ENCODE measurements around the gene LITAFD.
A peak's percentile ranks its signal among the peaks of the same experiment; 100 is the strongest.

The LITAFD gene

GRCh38 chr16:8859913-8860881 lies 22.0 kb upstream of the LITAFD start:
- H3K4me3 ChIP-seq (ENCODE audit: low read depth, low read length), result no peak overlapping the region
- H3K9ac ChIP-seq (ENCODE audit: low read depth, low read length), result no peak overlapping the region
- H3K27me3 ChIP-seq (ENCODE audit: control insufficient read depth, insufficient read depth, low read length), result no peaks in the 10 kb centered on the region
- H3K36me3 ChIP-seq (ENCODE audit: control insufficient read depth, insufficient read depth, low read length), result peaks cover 39% of the 10 kb centered on the region
- H3K9me3 ChIP-seq (ENCODE audit: control insufficient read depth, insufficient read depth, low read length), result no peaks in the 10 kb centered on the region
- H3K4me1 ChIP-seq (ENCODE audit: control insufficient read depth, insufficient read depth, low read length), result peaks cover 11% of the 10 kb centered on the region

GRCh38 chr16:8861563-8862308 lies 20.4 kb upstream of the LITAFD start:
- Histone ChIP-seq H3K4me1 (ENCODE audit: control insufficient read depth, insufficient read depth, low read length) (peaks cover 22% of the 10 kb centered on the region), H3K9ac (ENCODE audit: low read depth, low read length) (no peak overlapping the region), H3K27me3 (ENCODE audit: control insufficient read depth, insufficient read depth, low read length) (no peaks in the 10 kb centered on the region), H3K9me3 (ENCODE audit: control insufficient read depth, insufficient read depth, low read length) (no peaks in the 10 kb centered on the region), H3K36me3 (ENCODE audit: control insufficient read depth, insufficient read depth, low read length) (peaks cover 24% of the 10 kb centered on the region), H3K4me3 (ENCODE audit: low read depth, low read length) (no peak overlapping the region)

- H3K9ac ChIP-seq (ENCODE audit: low read depth, low read length), result no peak overlapping the region
- H3K27me3 ChIP-seq (ENCODE audit: control insufficient read depth, insufficient read depth, low read length), result no peaks in the 10 kb centered on the region
- peaks cover 22% of the 10 kb centered on the region for H3K4me1 ChIP-seq (ENCODE audit: control insufficient read depth, insufficient read depth, low read length)
- no peak overlapping the region for H3K4me3 ChIP-seq (ENCODE audit: low read depth, low read length)
- H3K9me3 ChIP-seq (ENCODE audit: control insufficient read depth, insufficient read depth, low read length), result no peaks in the 10 kb centered on the region
- peaks cover 21% of the 10 kb centered on the region for H3K36me3 ChIP-seq (ENCODE audit: control insufficient read depth, insufficient read depth, low read length)
These were observed 19.6 kb upstream of the LITAFD start for GRCh38 chr16:8862309-8863130.

DNA sequence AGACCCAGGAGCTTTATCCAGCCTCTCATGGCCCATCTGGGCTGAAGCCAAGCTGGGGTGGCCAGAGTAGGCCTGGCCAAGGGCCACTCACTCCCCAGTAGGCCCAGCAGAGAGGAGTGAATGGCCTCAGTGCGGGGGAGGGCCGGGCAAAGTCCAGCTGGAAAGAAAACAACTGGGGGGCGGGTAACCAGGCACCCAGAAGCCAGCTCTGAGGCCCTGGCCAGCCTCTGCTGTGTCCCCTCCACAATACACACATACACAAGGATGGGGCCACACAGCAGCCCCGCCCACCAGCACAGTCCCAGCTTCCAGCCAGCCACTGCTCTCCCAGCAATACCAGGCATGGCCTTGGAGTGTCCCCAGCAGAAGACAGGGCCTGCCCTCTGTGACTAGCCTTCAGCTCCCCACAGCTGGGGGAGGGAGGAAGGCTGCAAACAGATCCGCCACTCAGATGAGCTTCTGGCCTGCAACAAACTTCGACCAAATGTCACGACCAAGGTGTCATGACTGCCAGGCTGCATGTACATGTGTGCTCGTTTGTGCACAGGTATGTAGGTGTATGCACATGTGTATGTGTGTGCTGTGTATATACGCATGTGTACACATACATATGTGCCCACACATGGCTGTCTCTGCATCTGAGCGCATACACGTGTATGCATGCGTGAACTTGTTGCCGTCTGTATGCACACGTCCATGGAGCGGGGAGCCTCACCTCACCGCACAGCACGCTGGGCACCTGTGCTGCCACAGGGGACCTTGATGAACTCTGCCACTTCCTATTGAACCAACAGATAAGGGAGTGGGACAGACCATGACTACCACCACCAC lies 18.3 kb upstream of the LITAFD start:
- Histone ChIP-seq H3K27me3 (ENCODE audit: control insufficient read depth, insufficient read depth, low read length) (no peaks in the 10 kb centered on the region), H3K4me3 (ENCODE audit: low read depth, low read length) (no peak overlapping the region), H3K9ac (ENCODE audit: low read depth, low read length) (no peak overlapping the region), H3K4me1 (ENCODE audit: control insufficient read depth, insufficient read depth, low read length) (peaks cover 22% of the 10 kb centered on the region), H3K9me3 (ENCODE audit: control insufficient read depth, insufficient read depth, low read length) (no peaks in the 10 kb centered on the region), H3K36me3 (ENCODE audit: control insufficient read depth, insufficient read depth, low read length) (peaks cover 11% of the 10 kb centered on the region)

GRCh38 chr16:8864480-8865110 lies 17.6 kb upstream of the LITAFD start:
- peak overlapping the region; percentile 37 for H3K9ac ChIP-seq (ENCODE audit: low read depth, low read length)
- H3K9me3 ChIP-seq (ENCODE audit: control insufficient read depth, insufficient read depth, low read length), result no peaks in the 10 kb centered on the region
- H3K36me3 ChIP-seq (ENCODE audit: control insufficient read depth, insufficient read depth, low read length), result peaks cover 4% of the 10 kb centered on the region
- H3K4me1 ChIP-seq (ENCODE audit: control insufficient read depth, insufficient read depth, low read length), result peaks cover 22% of the 10 kb centered on the region
- no peak overlapping the region for H3K4me3 ChIP-seq (ENCODE audit: low read depth, low read length)
- H3K27me3 ChIP-seq (ENCODE audit: control insufficient read depth, insufficient read depth, low read length), result no peaks in the 10 kb centered on the region

DNA sequence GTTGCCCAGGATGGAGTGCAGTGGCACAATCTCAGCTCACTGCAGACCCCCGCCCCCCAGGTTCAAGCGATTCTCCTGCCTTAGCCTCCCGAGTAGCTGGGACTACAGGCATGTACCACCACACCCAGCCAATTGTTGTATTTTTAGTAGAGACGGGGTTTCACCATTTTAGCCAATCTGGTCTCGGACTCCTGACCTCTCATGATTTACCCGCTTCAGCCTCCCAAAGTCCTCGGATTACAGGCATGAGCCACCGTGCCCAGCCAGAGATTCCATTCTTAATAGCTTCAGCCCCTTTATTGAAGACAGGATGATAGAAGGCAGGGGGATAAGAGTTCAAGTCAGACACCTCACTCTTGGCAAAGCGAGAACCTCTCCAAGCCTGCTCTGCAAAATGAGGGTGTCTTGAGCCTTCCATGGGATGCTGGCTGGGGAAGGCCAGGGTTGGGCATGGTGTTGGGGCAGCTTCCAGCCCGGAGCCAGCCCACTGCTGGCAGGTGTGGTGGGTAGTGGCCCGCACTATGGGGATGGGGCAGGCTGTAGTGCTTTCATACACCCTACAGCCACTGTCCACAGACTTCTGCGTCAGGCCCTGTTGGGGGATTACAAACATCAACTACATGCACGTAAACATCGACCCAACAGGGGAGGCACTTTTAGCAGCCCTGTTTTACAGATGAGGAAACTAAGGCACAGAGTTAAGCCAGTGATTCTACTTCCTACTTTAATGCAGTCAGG lies 16.8 kb upstream of the LITAFD start:
- H3K4me3 ChIP-seq (ENCODE audit: low read depth, low read length), result peak overlapping the region; percentile 88
- no peaks in the 10 kb centered on the region for H3K9me3 ChIP-seq (ENCODE audit: control insufficient read depth, insufficient read depth, low read length)
- no peaks in the 10 kb centered on the region for H3K27me3 ChIP-seq (ENCODE audit: control insufficient read depth, insufficient read depth, low read length)
- H3K36me3 ChIP-seq (ENCODE audit: control insufficient read depth, insufficient read depth, low read length), result peaks cover 4% of the 10 kb centered on the region
- H3K9ac ChIP-seq (ENCODE audit: low read depth, low read length), result no peak overlapping the region
- H3K4me1 ChIP-seq (ENCODE audit: control insufficient read depth, insufficient read depth, low read length), result peaks cover 22% of the 10 kb centered on the region

DNA sequence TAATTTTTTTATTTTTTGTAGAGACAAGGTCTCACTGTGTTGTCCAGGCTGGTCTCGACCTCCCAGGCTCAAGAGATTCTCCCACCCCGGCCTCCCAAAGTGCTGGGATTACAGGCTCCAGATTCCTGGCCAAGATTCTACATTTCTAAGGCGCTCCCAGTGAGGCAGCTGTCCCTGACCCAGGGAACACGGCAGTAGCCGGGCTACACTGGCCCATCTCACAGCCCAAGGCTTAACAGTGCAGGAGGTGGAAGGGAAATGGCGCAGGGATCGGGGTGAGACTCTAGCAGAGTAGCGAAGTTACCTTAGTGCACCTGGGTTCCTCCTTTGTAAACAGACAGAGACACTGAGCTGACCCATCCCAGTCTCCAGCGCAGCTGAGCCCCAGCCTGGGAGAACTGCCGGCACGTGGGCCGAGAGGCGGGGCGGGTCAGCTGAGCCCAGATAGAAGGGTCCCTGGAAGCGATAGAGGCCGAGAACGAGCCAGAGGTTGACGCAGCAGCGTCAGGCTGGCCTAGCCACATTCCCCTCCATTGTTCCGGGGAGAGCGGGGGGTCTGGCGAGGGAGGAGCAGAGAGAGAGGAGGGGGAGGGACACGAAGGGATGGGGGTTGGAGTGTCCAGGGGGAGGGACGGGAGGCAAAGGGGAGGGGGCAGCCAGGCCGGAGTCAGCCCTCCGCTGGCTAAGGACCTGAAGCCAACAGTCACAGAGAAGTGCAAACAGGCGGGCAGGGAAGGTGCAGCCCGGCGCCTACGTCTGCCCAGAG lies 15.8 kb upstream of the LITAFD start:
- Histone ChIP-seq H3K4me1 (ENCODE audit: control insufficient read depth, insufficient read depth, low read length) (peaks cover 22% of the 10 kb centered on the region), H3K4me3 (ENCODE audit: low read depth, low read length) (peak overlapping the region; percentile 88), H3K36me3 (ENCODE audit: control insufficient read depth, insufficient read depth, low read length) (peaks cover 4% of the 10 kb centered on the region), H3K9ac (ENCODE audit: low read depth, low read length) (peak overlapping the region; percentile 92), H3K9me3 (ENCODE audit: control insufficient read depth, insufficient read depth, low read length) (no peaks in the 10 kb centered on the region), H3K27me3 (ENCODE audit: control insufficient read depth, insufficient read depth, low read length) (no peaks in the 10 kb centered on the region)

DNA sequence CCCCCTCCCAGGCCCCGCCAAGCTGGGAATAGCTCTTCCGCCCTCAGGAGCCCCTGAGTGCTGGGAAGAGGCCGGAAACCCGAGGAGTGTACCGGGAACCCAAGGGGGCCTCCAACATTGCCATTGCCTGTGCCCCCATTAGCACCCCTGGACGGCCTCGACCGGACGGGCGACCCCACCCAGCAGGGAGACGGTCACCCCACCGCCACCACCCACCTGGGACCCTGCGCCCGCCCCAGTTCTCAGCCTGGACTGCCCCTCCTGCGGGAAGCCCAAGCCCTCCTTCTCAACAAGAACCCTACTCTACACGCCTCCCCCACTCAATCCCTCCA lies 15.3 kb upstream of the LITAFD start:
- Histone ChIP-seq H3K27me3 (ENCODE audit: control insufficient read depth, insufficient read depth, low read length) (no peaks in the 10 kb centered on the region), H3K9ac (ENCODE audit: low read depth, low read length) (peak overlapping the region; percentile 92), H3K4me3 (ENCODE audit: low read depth, low read length) (peak overlapping the region; percentile 88), H3K36me3 (ENCODE audit: control insufficient read depth, insufficient read depth, low read length) (peaks cover 4% of the 10 kb centered on the region), H3K9me3 (ENCODE audit: control insufficient read depth, insufficient read depth, low read length) (no peaks in the 10 kb centered on the region), H3K4me1 (ENCODE audit: control insufficient read depth, insufficient read depth, low read length) (peaks cover 22% of the 10 kb centered on the region)

GRCh38 chr16:8867216-8867931 lies 14.8 kb upstream of the LITAFD start:
- H3K27me3 ChIP-seq (ENCODE audit: control insufficient read depth, insufficient read depth, low read length), result no peaks in the 10 kb centered on the region
- peak overlapping the region; percentile 88 for H3K4me3 ChIP-seq (ENCODE audit: low read depth, low read length)
- peaks cover 4% of the 10 kb centered on the region for H3K36me3 ChIP-seq (ENCODE audit: control insufficient read depth, insufficient read depth, low read length)
- peaks cover 22% of the 10 kb centered on the region for H3K4me1 ChIP-seq (ENCODE audit: control insufficient read depth, insufficient read depth, low read length)
- peak overlapping the region; percentile 92 for H3K9ac ChIP-seq (ENCODE audit: low read depth, low read length)
- no peaks in the 10 kb centered on the region for H3K9me3 ChIP-seq (ENCODE audit: control insufficient read depth, insufficient read depth, low read length)

All from iPS-15b (cell line).